Non-pigmented ciliary epithelial cell (primary cell): ENCODE data around the gene AUTS2.

ENCODE experiments used
- DNase-seq: peaks from one replicate; pipeline ENCODE4 v3.0.0-alpha.2; 2010; ENCODE audit warnings: low read depth

Gene AUTS2

GRCh38 chr7:69859342-69859741 is 261.1 kb downstream of the AUTS2 start:
- DNase-seq, result no peak

DNA sequence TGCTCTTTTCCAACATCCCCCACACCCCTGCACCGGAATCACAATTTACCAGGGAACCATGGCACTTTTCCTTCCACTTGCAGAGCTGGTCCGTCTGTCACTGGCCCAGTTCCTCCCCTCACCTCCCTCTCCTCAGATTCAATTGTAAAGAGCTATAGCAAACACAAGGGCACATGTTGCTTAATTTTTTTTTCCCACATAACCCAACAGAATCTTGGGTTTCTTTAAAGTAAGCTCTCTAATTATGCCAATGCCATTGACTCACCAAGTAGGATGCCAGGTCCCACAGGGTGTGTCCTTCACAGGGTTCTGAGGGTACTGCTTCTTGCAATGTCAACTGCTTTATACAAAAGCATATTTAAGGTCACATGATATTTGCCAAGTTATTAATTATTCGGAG is 262.2 kb downstream of the AUTS2 start:
- DNase-seq, result no peak

DNA sequence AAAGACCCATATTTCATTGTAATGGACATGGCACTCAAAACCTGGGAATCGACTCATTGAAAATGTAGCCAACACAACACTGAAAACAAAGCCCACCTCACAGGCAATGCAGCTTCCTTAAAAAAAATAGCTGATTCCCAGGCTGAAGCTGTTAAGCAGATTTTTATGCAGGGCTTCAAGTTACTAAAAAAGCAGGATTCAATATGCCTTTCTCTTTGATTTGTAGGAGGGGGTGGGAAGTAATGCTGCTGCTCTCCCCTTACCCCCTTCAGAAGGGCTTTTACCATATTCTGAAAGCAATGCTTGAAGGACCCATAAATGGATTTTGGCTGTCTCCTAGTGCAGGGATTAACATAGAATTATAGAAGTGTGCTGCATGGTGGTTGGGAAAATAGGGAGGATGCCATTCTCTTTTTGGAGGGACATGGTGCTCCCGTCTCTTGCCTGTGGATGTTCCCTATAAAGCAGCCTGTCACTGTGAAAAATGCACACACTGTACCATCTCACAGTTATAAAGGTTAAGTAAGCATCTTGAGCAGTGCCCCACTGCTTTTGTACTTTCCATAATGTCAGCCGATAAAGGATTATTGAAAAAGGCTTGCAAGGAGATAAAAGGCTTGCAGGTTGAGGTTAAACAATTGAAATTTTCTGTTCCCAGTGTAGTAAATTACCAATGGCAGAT is 262.8 kb downstream of the AUTS2 start:
- no peak for DNase-seq

DNA sequence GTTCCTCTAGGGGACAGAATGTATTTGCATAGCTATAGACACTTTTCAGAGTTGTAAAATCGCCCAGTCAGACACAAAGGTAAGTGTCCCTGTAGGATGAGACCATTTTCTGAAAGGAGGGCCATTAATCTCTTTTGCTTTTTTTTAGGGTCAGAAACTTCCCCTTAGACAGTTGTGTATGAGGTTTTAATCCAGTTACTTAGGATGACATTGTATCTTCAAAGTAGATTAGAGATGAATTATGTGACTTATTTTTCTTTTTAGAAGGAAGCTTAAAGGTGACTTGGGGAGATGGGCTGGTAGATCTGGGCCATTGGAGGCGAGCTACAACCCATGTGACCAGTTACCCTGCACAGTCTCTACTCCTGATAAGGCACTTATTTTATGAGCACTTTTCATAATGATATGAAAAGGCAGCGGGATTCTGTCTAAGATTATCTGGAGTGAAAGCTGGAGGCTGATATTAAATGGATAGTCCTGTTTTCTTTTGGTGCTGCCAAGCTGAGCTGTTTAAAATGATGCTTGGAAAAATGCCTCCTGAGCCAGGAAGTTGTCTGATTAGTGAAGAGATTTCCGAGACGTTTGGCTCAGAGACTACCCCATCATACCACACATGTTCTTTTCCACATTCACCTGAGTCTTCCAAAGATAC is 264.3 kb downstream of the AUTS2 start:
- no peak for DNase-seq

DNA sequence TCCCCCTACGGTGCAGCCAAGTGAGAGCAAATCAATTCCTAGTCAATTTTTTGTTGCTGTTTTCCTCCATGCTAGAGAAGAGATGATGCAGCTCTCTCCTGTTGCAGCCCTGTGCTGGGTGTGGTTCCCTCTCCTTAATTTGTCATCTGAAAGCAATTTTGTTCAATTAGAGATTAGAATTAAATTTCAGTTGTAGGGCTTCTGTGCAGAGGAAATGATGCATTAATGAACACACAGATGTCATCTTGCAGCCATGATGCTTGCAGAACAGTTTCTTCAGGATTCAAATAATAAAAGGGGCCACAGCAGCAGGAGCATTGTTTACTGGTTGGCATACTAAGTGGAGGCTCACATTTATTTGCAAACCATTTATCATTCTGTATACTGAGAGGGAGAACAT is 266.0 kb downstream of the AUTS2 start:
- DNase-seq, result no peak

DNA sequence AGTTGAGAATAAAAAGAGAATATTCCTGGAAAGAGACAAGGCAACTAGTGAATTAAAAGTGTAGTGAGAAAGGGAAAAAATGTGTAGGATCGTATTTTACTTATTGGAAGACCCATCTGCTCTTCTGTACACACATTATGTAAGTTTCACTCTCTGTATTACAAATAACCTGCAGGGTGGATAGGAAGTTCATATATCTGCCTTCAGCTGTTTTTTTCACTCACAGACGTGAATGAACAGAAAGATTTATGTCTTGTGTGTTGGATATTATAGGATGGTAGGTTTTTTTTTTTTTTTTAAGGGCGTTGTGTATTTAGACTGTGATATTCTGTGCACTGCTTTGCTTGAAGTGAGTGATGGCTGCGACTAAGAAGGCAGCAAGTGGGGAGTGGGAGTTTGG is 266.5 kb downstream of the AUTS2 start:
- DNase-seq, result no peak

DNA sequence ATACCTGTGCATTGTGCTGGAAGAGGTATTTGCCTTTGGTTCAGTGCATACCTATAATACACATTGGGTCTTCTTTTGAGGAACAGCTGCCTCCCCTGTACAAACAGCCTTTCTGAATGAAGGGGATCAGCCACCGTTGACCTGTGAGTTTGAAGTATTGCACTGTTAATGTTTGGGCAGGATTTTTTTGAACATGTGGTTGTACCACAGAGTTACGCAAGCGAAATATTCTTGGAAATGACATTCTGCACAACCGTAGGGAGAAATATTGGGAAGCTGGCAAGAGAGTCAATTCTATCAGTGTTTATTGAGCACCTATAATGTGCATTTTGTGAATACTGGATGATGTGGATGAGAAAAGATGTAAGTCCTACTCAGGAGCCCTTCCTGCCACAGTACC is 270.6 kb downstream of the AUTS2 start:
- DNase-seq, result no peak

- peak; percentile 76 for DNase-seq
These were observed 273.1 kb downstream of the AUTS2 start for GRCh38 chr7:69871213-69871885.

DNA sequence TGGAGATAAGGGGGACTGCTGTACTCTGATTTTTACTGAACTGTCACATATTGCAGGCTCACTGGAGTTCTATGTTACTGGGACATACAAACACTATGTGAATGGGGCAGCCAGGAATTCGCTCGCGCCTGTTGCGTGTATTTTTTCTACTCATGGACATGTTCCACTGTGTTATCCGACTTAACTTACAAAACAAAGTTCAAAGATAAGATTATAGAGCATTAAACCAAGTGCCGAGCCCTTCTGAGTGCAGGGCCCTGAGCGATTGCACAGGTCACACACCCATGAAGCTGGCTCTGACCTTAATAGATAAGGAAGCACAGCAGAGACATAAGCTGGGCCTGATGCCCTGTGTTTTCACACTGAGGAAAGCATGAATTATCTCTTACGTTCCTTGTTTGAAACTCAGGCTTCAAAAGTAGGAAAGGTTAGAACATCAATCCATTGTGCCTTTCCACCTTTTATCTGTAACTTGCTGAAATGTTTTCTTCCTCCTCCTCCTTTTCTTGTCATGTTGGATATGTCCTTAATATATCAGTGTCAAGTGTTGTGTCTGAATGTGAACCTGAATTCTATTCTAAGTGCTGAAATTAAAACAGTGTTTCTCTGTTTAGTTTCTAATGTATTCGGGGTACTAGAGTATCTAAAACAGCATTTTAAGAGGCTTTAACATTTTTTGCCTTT is 273.8 kb downstream of the AUTS2 start:
- DNase-seq, result no peak

DNA sequence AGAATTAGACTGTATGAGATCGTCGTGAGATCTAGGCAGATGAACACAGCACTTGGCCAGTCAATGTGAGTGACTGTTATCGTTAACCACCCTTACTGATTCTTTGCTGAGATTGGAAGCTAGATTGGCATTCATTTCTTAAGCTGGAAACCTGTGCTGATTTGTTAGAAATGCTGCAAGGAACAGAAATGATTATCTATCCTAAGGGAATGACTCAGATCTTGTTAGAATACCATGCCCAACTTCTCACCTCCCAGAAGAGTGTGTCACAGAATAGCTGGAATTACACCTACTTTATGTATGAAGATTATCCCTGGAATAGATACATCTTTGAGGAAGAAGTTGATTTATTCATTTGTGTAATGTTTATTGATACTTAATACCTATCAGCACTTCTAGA is 275.2 kb downstream of the AUTS2 start:
- DNase-seq, result no peak

DNA sequence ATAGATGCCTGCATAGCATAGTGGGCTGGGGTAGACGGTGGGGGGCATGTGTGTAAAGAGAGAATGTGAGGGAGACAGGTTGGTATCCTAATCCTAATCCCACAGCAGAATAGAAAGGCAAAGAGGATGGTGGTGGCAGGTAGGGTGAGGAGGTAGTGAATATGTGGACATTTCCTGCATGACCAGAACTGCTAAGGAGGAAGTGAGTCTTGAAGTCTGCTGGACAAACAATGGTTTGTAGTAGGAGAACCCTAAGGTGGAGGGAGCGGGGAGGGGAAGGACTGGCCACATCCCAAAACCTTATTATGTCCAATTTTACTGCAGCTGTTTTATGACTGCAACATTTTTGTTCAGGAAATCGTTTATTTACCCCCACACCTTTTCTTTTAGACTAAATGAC is 279.7 kb downstream of the AUTS2 start:
- DNase-seq, result no peak

GRCh38 chr7:69878591-69878990 is 280.3 kb downstream of the AUTS2 start:
- no peak for DNase-seq

- no peak for DNase-seq
These were observed 281.7 kb downstream of the AUTS2 start for GRCh38 chr7:69879989-69880388.

- DNase-seq, result no peak
These were observed 282.6 kb downstream of the AUTS2 start for GRCh38 chr7:69880840-69881239.

- DNase-seq, result no peak
These were observed 284.0 kb downstream of the AUTS2 start for GRCh38 chr7:69882269-69882668.

- DNase-seq, result no peak
These were observed 285.2 kb downstream of the AUTS2 start for GRCh38 chr7:69883399-69883891.

GRCh38 chr7:69885431-69885830 is 287.2 kb downstream of the AUTS2 start:
- no peak for DNase-seq

GRCh38 chr7:69889338-69889975 is 291.2 kb downstream of the AUTS2 start:
- no peak for DNase-seq

GRCh38 chr7:69889976-69890351 is 291.7 kb downstream of the AUTS2 start:
- no peak for DNase-seq

GRCh38 chr7:69892790-69893189 is 294.5 kb downstream of the AUTS2 start:
- no peak for DNase-seq

- no peak for DNase-seq
These were observed 295.6 kb downstream of the AUTS2 start for GRCh38 chr7:69893906-69894305.

- DNase-seq, result no peak
These were observed 297.2 kb downstream of the AUTS2 start for GRCh38 chr7:69895446-69895845.
